T-cell (primary cell): ENCODE measurements around the gene C20orf173. TPM values are rescaled to one million over a fixed set of nuclear protein-coding genes. Genes with fewer than 3 reads are reported as not detected.
"Not testable (repeated sequence)": the region's sequence is repeated elsewhere in the genome, so short reads cannot be mapped to it uniquely, and the experiment has no call there.

Experiments
- ATAC-seq, 4 experiments: fragments of 200-7000 bp in 3 of 4; fragments of 150-1000 bp in 1 of 4; cut with Tn5 transposase; replicated peaks in 1 of 4; 1 replicate in 3 of 4; 2 replicates in 1 of 4; pipeline ENCODE4 v1.10.0; 2021; ENCODE audit warnings: moderate library complexity in 3 of 4, mild to moderate bottlenecking in 2 of 4, moderate number of reproducible peaks in 1 of 4
- CTCF ChIA-PET, 2 donors: fragments of 300-600 bp; sonication (Branson Sonifier 250); formaldehyde crosslinking; loops; one replicate each; lab custom pipeline; 2022; ENCODE audit warnings: antibody characterized with exemption in 2 of 2; lab: Charles Lee
- POLR2A ChIA-PET, 2 donors: fragments of 300-600 bp; sonication (Branson Sonifier 250); formaldehyde crosslinking; loops; one replicate each; lab custom pipeline; 2022; ENCODE audit warnings: antibody characterized with exemption in 2 of 2; lab: Charles Lee
- DNase-seq, 35 experiments: peaks; one replicate each; pipeline versions ENCODE4 v3.0.0 to v3.0.0-alpha.2; 2013 to 2023
- H3K27ac ChIP-seq: one replicate; pipeline ENCODE4 v1.5.1; 2013; ENCODE audit warnings: low read length
- H3K27me3 ChIP-seq, 2 experiments: replicated peaks in 1 of 2; 1 replicate in 1 of 2; 2 replicates in 1 of 2; pipeline versions ENCODE4 v1.6.1 to v1.7.0; 2013; ENCODE audit warnings: low read length in 1 of 2, mixed read lengths in 1 of 2; ENCODE audit not compliant: control insufficient read depth in 2 of 2, insufficient read depth in 2 of 2; ENCODE audit errors: extremely low read depth in 1 of 2
- H3K36me3 ChIP-seq, 2 donors: 1 replicate in 1 of 2; 2 replicates in 1 of 2; pipeline versions ENCODE4 v1.6.1 to v1.7.0; 2013; ENCODE audit warnings: low read length in 1 of 2; ENCODE audit not compliant: control insufficient read depth in 2 of 2, insufficient read depth in 1 of 2; ENCODE audit errors: extremely low read depth in 1 of 2
- H3K4me1 ChIP-seq, 2 experiments: 1 replicate in 1 of 2; 2 replicates in 1 of 2; pipeline versions ENCODE4 v1.6.1 to v1.7.0; 2013; ENCODE audit warnings: low read length in 2 of 2, mixed read lengths in 1 of 2; ENCODE audit not compliant: insufficient read depth in 2 of 2, control insufficient read depth in 1 of 2; ENCODE audit errors: extremely low read depth in 1 of 2
- H3K4me3 ChIP-seq, 2 donors: 1 replicate in 1 of 2; 2 replicates in 1 of 2; pipeline versions ENCODE4 v1.5.1 to v1.7.0; 2013; ENCODE audit warnings: mild to moderate bottlenecking in 2 of 2, low read length in 1 of 2, moderate library complexity in 1 of 2; ENCODE audit not compliant: control insufficient read depth in 1 of 2; ENCODE audit errors: extremely low read depth in 1 of 2
- H3K9me3 ChIP-seq: 2 replicates; pipeline ENCODE4 v1.7.0; 2013
- H3K27ac Mint-ChIP-seq, 2 donors: one replicate each; pipeline ENCODE4 v1.8.0; 2020 to 2021; ENCODE audit warnings: mild to moderate bottlenecking in 2 of 2, mixed read lengths in 2 of 2
- H3K27me3 Mint-ChIP-seq, 2 donors: one replicate each; pipeline ENCODE4 v1.8.0; 2021 to 2022; ENCODE audit warnings: mixed read lengths in 2 of 2
- H3K36me3 Mint-ChIP-seq: one replicate; pipeline ENCODE4 v1.8.0; 2021; ENCODE audit warnings: mixed read lengths
- H3K4me1 Mint-ChIP-seq, 3 donors: one replicate each; pipeline ENCODE4 v1.8.0; 2020 to 2022; ENCODE audit warnings: mixed read lengths in 3 of 3, mild to moderate bottlenecking in 1 of 3
- H3K4me3 Mint-ChIP-seq, 3 donors: one replicate each; pipeline ENCODE4 v1.8.0; 2020 to 2022; ENCODE audit warnings: mild to moderate bottlenecking in 3 of 3, mixed read lengths in 3 of 3, moderate library complexity in 3 of 3
- H3K9me3 Mint-ChIP-seq, 3 donors: one replicate each; pipeline ENCODE4 v1.8.0; 2020 to 2022; ENCODE audit warnings: mixed read lengths in 3 of 3
- WGBS: methylation state at CpG from one replicate; pipeline ENCODE4 v1.1.5; 2013; ENCODE audit warnings: missing lambda C conversion rate; ENCODE audit not compliant: insufficient coverage; 5-methylcytosine and 5-hydroxymethylcytosine counted together
- total RNA-seq, 35 experiments: library from RNA in 6 of 35; stranded (reverse) in 6 of 35; fragments of 120-200 nt in 1 of 35; gene quantifications; one replicate each; pipeline versions ENCODE4 v1.2.1 to v1.2.4 and lab custom pipeline; 2013 to 2026

The C20orf173 gene
- total RNA-seq, 5 donors from 2014 or later (not counting 1 experiment from before 2014, with no cell fraction given): not detected

GRCh38 chr20:35544941-35545340 lies 15.5 kb upstream of the C20orf173 start:
- CTCF ChIA-PET, H3K27me3 ChIP-seq, H3K9me3 Mint-ChIP-seq, DNase-seq, H3K4me3 ChIP-seq, ATAC-seq, H3K4me3 Mint-ChIP-seq, H3K27me3 Mint-ChIP-seq, H3K27ac ChIP-seq, H3K27ac Mint-ChIP-seq, H3K9me3 ChIP-seq: not testable (repeated sequence)
- peaks cover 3 to 16% of the 10 kb centered on the region in 2 experiments for H3K4me1 ChIP-seq
- H3K36me3 ChIP-seq: peaks cover 0 to 39% of the 10 kb centered on the region in 2 donors
- POLR2A ChIA-PET: interaction anchor here (0.6 to 0.7 kb wide), 2 partner anchors 134 to 388 kb away, joined by 4 read pairs; no protein-coding TSS in a partner anchor
- Mint-ChIP-seq H3K4me1 (peaks cover 17 to 26% (median 25%) of the 10 kb centered on the region in 3 donors), H3K36me3 (peaks cover 22% of the 10 kb centered on the region)
- WGBS: 100% methylated on average over 3 of the region's 7 CpGs

- H3K4me1 ChIP-seq: peaks cover 3 to 16% of the 10 kb centered on the region in 2 experiments
- DNase-seq: no peak
- ChIA-PET POLR2A (interaction anchor here in 1 of 2 donors (0.6 kb wide), 1 partner anchor 388 kb away, joined by 4 read pairs; no protein-coding TSS in a partner anchor), CTCF (no interaction called here)
- no peak overlapping the region for H3K27ac ChIP-seq
- Mint-ChIP-seq H3K27me3 (no peaks in the 10 kb centered on the region), H3K4me3 (no peak overlapping the region), H3K9me3 (no peaks in the 10 kb centered on the region), H3K36me3 (peaks cover 19% of the 10 kb centered on the region), H3K4me1 (peaks cover 17 to 26% (median 25%) of the 10 kb centered on the region in 3 donors), H3K27ac (no peak overlapping the region)
- H3K4me3 ChIP-seq: no peak overlapping the region
- H3K27me3 ChIP-seq: no peaks in the 10 kb centered on the region
- peaks cover 0 to 35% of the 10 kb centered on the region in 2 donors for H3K36me3 ChIP-seq
- no peaks in the 10 kb centered on the region for H3K9me3 ChIP-seq
- over 99% methylated on average over 12 of the region's 16 CpGs for WGBS
- no peak for ATAC-seq
Measured at GRCh38 chr20:35544436-35544835, 15.0 kb upstream of the C20orf173 start.

GRCh38 chr20:35542990-35543389 lies 13.5 kb upstream of the C20orf173 start:
- H3K27ac Mint-ChIP-seq: peak overlapping the region in 1 of 2 donors; percentile 58

GRCh38 chr20:35541783-35542662 lies 12.6 kb upstream of the C20orf173 start, which contains the start of gene ERGIC3:
TSS of gene ERGIC3 (plus strand) at chr20:35542078. CDS start at chr20:35542098, 20 bp downstream.
- Mint-ChIP-seq H3K4me1 (peaks cover 17 to 26% (median 25%) of the 10 kb centered on the region in 3 donors), H3K9me3 (no peaks in the 10 kb centered on the region), H3K27ac (peak within 1 kb of the TSS; percentile 75 to 82), H3K36me3 (peaks cover 10% of the 10 kb centered on the region), H3K4me3 (peak within 1 kb of the TSS; percentile 83 to 88 (median 86)), H3K27me3 (no peaks in the 10 kb centered on the region)
- ChIA-PET CTCF (interaction anchor here in 1 of 2 donors (1.6 kb wide), 1 partner anchor 59 kb away, joined by 4 read pairs; no protein-coding TSS in a partner anchor), POLR2A (interaction anchor here (0.6 kb wide), 2 partner anchors 513 to 1011 kb away, joined by 4 read pairs; no protein-coding TSS in a partner anchor)
- peak within 1 kb of the TSS; percentile 81 to 83 for H3K4me3 ChIP-seq
- DNase-seq (peak; percentile 88 to 98 (median 94)), ATAC-seq (peak; percentile 98 to 99 (median 99))
- peaks cover 0 to 13% of the 10 kb centered on the region in 2 donors for H3K36me3 ChIP-seq
- 7% methylated on average over 56 of the region's 57 CpGs for WGBS
- no peaks in the 10 kb centered on the region for H3K27me3 ChIP-seq
- H3K4me1 ChIP-seq: peaks cover 3 to 16% of the 10 kb centered on the region in 2 experiments
- H3K9me3 ChIP-seq: no peaks in the 10 kb centered on the region
- H3K27ac ChIP-seq: peak within 1 kb of the TSS; percentile 73

More at GRCh38 chr20:35542990-35543389, 13.5 kb upstream of the C20orf173 start:
- peaks cover 3 to 16% of the 10 kb centered on the region in 2 experiments for H3K4me1 ChIP-seq
- H3K4me3 ChIP-seq: no peak overlapping the region
- H3K9me3 ChIP-seq: no peaks in the 10 kb centered on the region
- H3K9me3 Mint-ChIP-seq: no peaks in the 10 kb centered on the region
- no peak for ATAC-seq
- no peak for DNase-seq
- CTCF ChIA-PET: interaction anchor here in 1 of 2 donors (0.6 kb wide), 1 partner anchor 302 kb away, joined by 3 read pairs; no protein-coding TSS in a partner anchor
- H3K27me3 Mint-ChIP-seq: no peaks in the 10 kb centered on the region
- H3K36me3 Mint-ChIP-seq: peaks cover 10% of the 10 kb centered on the region
- POLR2A ChIA-PET: interaction anchor here (0.5 kb wide), 2 partner anchors 80 to 200 kb away, joined by 4 read pairs; no protein-coding TSS in a partner anchor
- no CpG with 5 or more reads among the region's 1 CpG for WGBS
- peak overlapping the region; percentile 83 to 88 (median 86) for H3K4me3 Mint-ChIP-seq
- no peaks in the 10 kb centered on the region for H3K27me3 ChIP-seq
- H3K27ac ChIP-seq: peak overlapping the region; percentile 73
- peaks cover 0 to 21% of the 10 kb centered on the region in 2 donors for H3K36me3 ChIP-seq
- H3K4me1 Mint-ChIP-seq: peaks cover 17 to 26% (median 25%) of the 10 kb centered on the region in 3 donors

- WGBS: 43% methylated on average over 6 of the region's 13 CpGs
- H3K27ac ChIP-seq: no peak overlapping the region
- Mint-ChIP-seq H3K36me3 (peaks cover 10% of the 10 kb centered on the region), H3K27me3 (no peaks in the 10 kb centered on the region), H3K9me3 (no peaks in the 10 kb centered on the region), H3K27ac (peak overlapping the region in 1 of 2 donors; percentile 82), H3K4me3 (peak overlapping the region; percentile 83 to 88 (median 86)), H3K4me1 (peaks cover 17 to 26% (median 25%) of the 10 kb centered on the region in 3 donors)
- ChIA-PET POLR2A (no interaction called here), CTCF (interaction anchor here in 1 of 2 donors (0.5 to 1.6 kb wide), 3 partner anchors 60 to 278 kb away, joined by 4 to 6 read pairs (median 4); no protein-coding TSS in a partner anchor)
- peaks cover 3 to 16% of the 10 kb centered on the region in 2 experiments for H3K4me1 ChIP-seq
- ATAC-seq (no peak), DNase-seq (no peak)
- peak overlapping the region; percentile 81 to 83 for H3K4me3 ChIP-seq
- H3K36me3 ChIP-seq: peaks cover 0 to 5% of the 10 kb centered on the region in 2 donors
- H3K9me3 ChIP-seq: no peaks in the 10 kb centered on the region
- no peaks in the 10 kb centered on the region for H3K27me3 ChIP-seq
Measured at GRCh38 chr20:35541118-35541782, 11.8 kb upstream of the C20orf173 start.
